ENCODE measurements around the gene MED29.
"Not testable (repeated sequence)": the region's sequence is repeated elsewhere in the genome, so short reads cannot be mapped to it uniquely, and the experiment has no call there.

The MED29 gene

GRCh38 chr19:39359026-39359425 is 32.2 kb upstream of the MED29 start:
- TF ChIP-seq ZNF274 (IDR thresholded peaks at IDR 0.05; ENCODE audit: low read depth, low read length): no peak
- H3K4me3 ChIP-seq (ENCODE audit: low read length): no peak overlapping the region

- no peak for TF ChIP-seq ZNF274 (IDR thresholded peaks at IDR 0.05; ENCODE audit: low read depth, low read length)
- no peak overlapping the region for H3K4me3 ChIP-seq (ENCODE audit: low read length)
Observed at GRCh38 chr19:39360599-39360998, 30.6 kb upstream of the MED29 start.

GRCh38 chr19:39362682-39363657 is 28.2 kb upstream of the MED29 start:
- no peak for TF ChIP-seq ZNF274 (IDR thresholded peaks at IDR 0.05; ENCODE audit: low read depth, low read length)
- H3K4me3 ChIP-seq (ENCODE audit: low read length): no peak overlapping the region

GRCh38 chr19:39363901-39364457 is 27.2 kb upstream of the MED29 start:
- TF ChIP-seq ZNF274 (IDR thresholded peaks at IDR 0.05; ENCODE audit: low read depth, low read length): no peak

GRCh38 chr19:39365531-39365930 is 25.6 kb upstream of the MED29 start:
- no peak for TF ChIP-seq ZNF274 (IDR thresholded peaks at IDR 0.05; ENCODE audit: low read depth, low read length)

More at GRCh38 chr19:39363901-39364457, 27.2 kb upstream of the MED29 start:
- no peak overlapping the region for H3K4me3 ChIP-seq (ENCODE audit: low read length)

GRCh38 chr19:39369200-39369599 is 22.0 kb upstream of the MED29 start:
- H3K4me3 ChIP-seq (ENCODE audit: low read length): no peak overlapping the region
- no peak for TF ChIP-seq ZNF274 (IDR thresholded peaks at IDR 0.05; ENCODE audit: low read depth, low read length)

More at GRCh38 chr19:39365531-39365930, 25.6 kb upstream of the MED29 start:
- no peak overlapping the region for H3K4me3 ChIP-seq (ENCODE audit: low read length)

GRCh38 chr19:39370735-39371134 is 20.4 kb upstream of the MED29 start:
- no peak for TF ChIP-seq ZNF274 (IDR thresholded peaks at IDR 0.05; ENCODE audit: low read depth, low read length)

GRCh38 chr19:39372047-39372802 is 19.0 kb upstream of the MED29 start:
- no peak overlapping the region for H3K4me3 ChIP-seq (ENCODE audit: low read length)
- TF ChIP-seq ZNF274 (IDR thresholded peaks at IDR 0.05; ENCODE audit: low read depth, low read length): no peak

More at GRCh38 chr19:39370735-39371134, 20.4 kb upstream of the MED29 start:
- no peak overlapping the region for H3K4me3 ChIP-seq (ENCODE audit: low read length)

GRCh38 chr19:39372941-39373340 is 18.2 kb upstream of the MED29 start:
- no peak for TF ChIP-seq ZNF274 (IDR thresholded peaks at IDR 0.05; ENCODE audit: low read depth, low read length)

GRCh38 chr19:39375929-39376328 is 15.2 kb upstream of the MED29 start:
- no peak for TF ChIP-seq ZNF274 (IDR thresholded peaks at IDR 0.05; ENCODE audit: low read depth, low read length)
- no peak overlapping the region for H3K4me3 ChIP-seq (ENCODE audit: low read length)

More at GRCh38 chr19:39372941-39373340, 18.2 kb upstream of the MED29 start:
- no peak overlapping the region for H3K4me3 ChIP-seq (ENCODE audit: low read length)

GRCh38 chr19:39377373-39378362 is 13.5 kb upstream of the MED29 start:
- no peak overlapping the region for H3K4me3 ChIP-seq (ENCODE audit: low read length)
- TF ChIP-seq ZNF274 (IDR thresholded peaks at IDR 0.05; ENCODE audit: low read depth, low read length): no peak

GRCh38 chr19:39379366-39379765 is 11.8 kb upstream of the MED29 start:
- H3K4me3 ChIP-seq (ENCODE audit: low read length): not testable (repeated sequence)

GRCh38 chr19:39379865-39380396 is 11.2 kb upstream of the MED29 start:
- no peak overlapping the region for H3K4me3 ChIP-seq (ENCODE audit: low read length)
- TF ChIP-seq ZNF274 (IDR thresholded peaks at IDR 0.05; ENCODE audit: low read depth, low read length): no peak

All from GM08714 (cell line).